RPMI7951 (cell line): ENCODE data around the gene TLCD1. TPM values are rescaled to one million over a fixed set of nuclear protein-coding genes. Genes with fewer than 3 reads are reported as not detected.

ENCODE experiments used
- DNase-seq: peaks from one replicate; pipeline ENCODE4 v3.0.0-alpha.2; 2012; ENCODE audit warnings: low read depth
- total RNA-seq: library from RNA; depleted of rRNA; stranded (reverse); fragments of >200 nt; shearing (Covaris generic); gene quantifications from 2 replicates; pipeline ENCODE4 v1.2.3, GENCODE V29; 2014; rRNA removed

Gene TLCD1
- 3.2 and 8.7 TPM in 2 replicates for total RNA-seq

GRCh38 chr17:28726226-28726626 is at the start of gene TLCD1:
TLCD1 (minus strand) TSS chr17:28726233; CDS start chr17:28726097, 136 bp downstream.
- DNase-seq: peak; percentile 62

- no peak for DNase-seq
These were observed 48.2 kb upstream of the TLCD1 start for GRCh38 chr17:28774206-28774605.

GRCh38 chr17:28773736-28774135 is 47.7 kb upstream of the TLCD1 start:
- no peak for DNase-seq

GRCh38 chr17:28765038-28765437 is 39.0 kb upstream of the TLCD1 start:
- DNase-seq: no peak

- peak; percentile 69 for DNase-seq
These were observed 37.8 kb upstream of the TLCD1 start for GRCh38 chr17:28763804-28764266.

- no peak for DNase-seq
These were observed 37.2 kb upstream of the TLCD1 start for GRCh38 chr17:28763137-28763799.

- peak; percentile 43 for DNase-seq
These were observed 34.8 kb upstream of the TLCD1 start for GRCh38 chr17:28760601-28761562.

GRCh38 chr17:28759256-28759865 is 33.3 kb upstream of the TLCD1 start:
- DNase-seq: no peak

GRCh38 chr17:28758411-28759121 is 32.5 kb upstream of the TLCD1 start:
- no peak for DNase-seq

GRCh38 chr17:28756049-28756804 is 30.2 kb upstream of the TLCD1 start:
- no peak for DNase-seq

GRCh38 chr17:28755486-28755885 is 29.5 kb upstream of the TLCD1 start:
- peak; percentile 33 for DNase-seq

- DNase-seq: no peak
These were observed 25.8 kb upstream of the TLCD1 start for GRCh38 chr17:28751600-28752366.

GRCh38 chr17:28750178-28751047 is 24.4 kb upstream of the TLCD1 start:
- DNase-seq: peak; percentile 80

- no peak for DNase-seq
These were observed 23.6 kb upstream of the TLCD1 start for GRCh38 chr17:28749516-28750177.

- DNase-seq: no peak
These were observed 23.0 kb upstream of the TLCD1 start for GRCh38 chr17:28748852-28749515.

- DNase-seq: no peak
These were observed 22.0 kb upstream of the TLCD1 start for GRCh38 chr17:28747801-28748750.
